ENCODE measurements around the gene TSPAN18.

DNA sequence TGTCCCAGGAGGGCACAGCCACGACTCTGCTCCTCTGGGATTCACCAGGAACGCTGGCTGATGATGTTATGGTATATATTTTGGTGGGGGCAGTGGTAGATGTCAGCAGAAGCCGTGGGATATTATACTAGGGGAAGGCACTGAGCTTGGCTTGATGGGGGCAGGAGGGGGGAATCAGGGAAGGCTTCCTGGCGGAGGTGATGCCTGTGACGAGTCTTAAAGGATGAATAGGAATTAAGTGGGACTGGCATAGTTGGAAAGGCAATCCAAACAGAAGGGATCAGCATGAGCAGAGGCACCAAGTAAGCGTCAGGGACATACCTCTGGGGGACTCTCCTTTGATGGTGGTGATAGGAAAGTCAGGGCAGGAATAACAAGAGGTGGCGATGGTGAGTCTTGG, 176.3 kb downstream of the TSPAN18 start:
- TF ChIP-seq MXI1 (IDR thresholded peaks at IDR 0.05; ENCODE audit: low read depth, low read length) (no peak), EZH2phosphoT487 (IDR thresholded peaks at IDR 0.05; ENCODE audit: borderline replicate concordance, low read depth) (no peak), TEAD4 (IDR thresholded peaks at IDR 0.05; ENCODE audit: borderline replicate concordance, insufficient read depth) (no peak), ELF1 (IDR thresholded peaks at IDR 0.05) (no peak), USF2 (IDR thresholded peaks at IDR 0.05; ENCODE audit: borderline replicate concordance, low read depth, low read length) (no peak), RCOR1 (IDR thresholded peaks at IDR 0.05; ENCODE audit: low read length) (no peak), GATA2 (CRISPR knock-in tag; IDR thresholded peaks at IDR 0.05) (no peak), RAD21 (IDR thresholded peaks at IDR 0.05; ENCODE audit: low read length) (no peak)
- TF ChIP-seq, protein P1, sequence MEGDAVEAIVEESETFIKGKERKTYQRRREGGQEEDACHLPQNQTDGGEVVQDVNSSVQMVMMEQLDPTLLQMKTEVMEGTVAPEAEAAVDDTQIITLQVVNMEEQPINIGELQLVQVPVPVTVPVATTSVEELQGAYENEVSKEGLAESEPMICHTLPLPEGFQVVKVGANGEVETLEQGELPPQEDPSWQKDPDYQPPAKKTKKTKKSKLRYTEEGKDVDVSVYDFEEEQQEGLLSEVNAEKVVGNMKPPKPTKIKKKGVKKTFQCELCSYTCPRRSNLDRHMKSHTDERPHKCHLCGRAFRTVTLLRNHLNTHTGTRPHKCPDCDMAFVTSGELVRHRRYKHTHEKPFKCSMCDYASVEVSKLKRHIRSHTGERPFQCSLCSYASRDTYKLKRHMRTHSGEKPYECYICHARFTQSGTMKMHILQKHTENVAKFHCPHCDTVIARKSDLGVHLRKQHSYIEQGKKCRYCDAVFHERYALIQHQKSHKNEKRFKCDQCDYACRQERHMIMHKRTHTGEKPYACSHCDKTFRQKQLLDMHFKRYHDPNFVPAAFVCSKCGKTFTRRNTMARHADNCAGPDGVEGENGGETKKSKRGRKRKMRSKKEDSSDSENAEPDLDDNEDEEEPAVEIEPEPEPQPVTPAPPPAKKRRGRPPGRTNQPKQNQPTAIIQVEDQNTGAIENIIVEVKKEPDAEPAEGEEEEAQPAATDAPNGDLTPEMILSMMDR (IDR thresholded peaks at IDR 0.05): no peak
